ENCODE measurements around the gene HOXC6.

Gene HOXC6

DNA sequence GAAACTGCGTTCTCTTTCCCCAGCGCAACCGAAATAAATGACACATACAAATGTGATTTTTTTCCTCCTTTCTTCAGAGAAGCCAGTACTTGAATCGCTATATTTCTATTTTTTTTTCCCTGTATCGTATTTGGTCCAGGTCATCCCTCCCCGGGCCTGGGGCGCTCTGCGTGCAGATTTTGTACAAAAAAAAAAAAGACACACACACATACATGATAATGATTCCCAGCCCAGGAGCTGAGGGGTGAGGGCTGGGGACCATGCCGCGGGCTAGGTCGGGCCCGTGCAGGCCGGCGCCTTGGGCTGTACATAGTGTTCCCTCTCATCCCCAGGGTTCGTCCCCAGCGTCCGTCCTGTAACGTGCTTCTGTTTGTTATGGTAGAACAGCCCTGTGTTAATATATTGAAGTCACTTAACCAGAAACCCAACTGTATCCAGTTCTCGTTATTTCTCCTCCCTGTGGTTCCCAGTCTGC, 25.3 kb upstream of the HOXC6 start:
- DNase-seq, result no peak

DNA sequence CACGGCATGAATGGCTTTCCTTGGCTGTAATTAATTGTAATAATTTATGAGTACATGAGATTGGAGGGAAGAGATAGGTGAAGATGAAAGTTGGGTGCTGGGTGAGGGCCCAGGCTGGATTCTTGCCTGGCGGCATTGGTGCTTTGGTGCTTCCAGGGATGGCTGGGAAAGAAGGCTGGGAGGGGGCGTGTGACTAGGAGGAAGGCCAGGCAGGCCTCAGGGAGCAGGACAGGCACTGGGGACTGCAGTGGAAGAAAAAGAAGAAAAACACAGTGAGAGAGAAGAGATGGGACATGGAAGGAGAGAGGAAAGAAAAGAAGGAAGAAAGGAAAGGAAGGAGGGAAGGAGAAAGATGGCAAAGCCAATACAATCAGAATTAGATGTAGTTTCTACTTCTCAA, 24.6 kb upstream of the HOXC6 start:
- DNase-seq, result no peak

DNA sequence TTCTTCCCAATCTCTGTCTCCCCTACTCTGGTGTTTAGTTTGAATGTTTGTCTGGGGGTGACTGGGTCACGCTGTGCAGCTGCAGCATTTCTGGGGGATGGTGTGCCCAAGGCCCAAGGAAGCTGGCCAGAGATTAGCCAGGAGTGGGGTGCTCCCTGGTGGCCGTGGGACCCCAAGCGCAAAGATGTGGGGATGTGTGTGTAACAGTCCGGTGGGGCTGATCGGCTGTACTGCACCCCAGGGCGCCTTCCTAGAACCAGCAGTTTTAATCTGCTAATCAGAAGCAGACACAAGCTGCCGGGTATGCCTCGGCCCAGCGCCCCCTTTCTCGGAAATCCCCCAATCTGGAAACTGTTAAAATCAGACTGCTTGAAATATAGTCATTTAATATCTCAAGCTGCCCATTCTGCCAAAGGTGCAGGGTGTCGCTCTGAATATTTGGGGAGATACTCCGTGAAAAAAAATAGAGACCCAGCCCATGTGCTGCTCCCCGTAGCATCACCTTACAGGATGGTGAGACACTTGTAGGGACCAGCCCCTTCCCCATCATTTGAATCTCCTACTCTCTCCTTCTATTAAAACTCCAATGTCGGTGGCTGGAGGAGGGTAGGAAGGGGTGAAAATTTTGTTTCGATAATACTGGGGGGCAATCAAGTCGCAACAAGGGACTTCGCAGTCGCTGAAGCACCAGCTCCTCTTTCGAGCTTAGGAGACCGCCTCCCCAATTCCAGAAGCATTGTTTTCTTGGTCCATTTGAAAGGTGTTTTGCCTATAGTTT, 24.0 kb upstream of the HOXC6 start:
- no peak for DNase-seq

DNA sequence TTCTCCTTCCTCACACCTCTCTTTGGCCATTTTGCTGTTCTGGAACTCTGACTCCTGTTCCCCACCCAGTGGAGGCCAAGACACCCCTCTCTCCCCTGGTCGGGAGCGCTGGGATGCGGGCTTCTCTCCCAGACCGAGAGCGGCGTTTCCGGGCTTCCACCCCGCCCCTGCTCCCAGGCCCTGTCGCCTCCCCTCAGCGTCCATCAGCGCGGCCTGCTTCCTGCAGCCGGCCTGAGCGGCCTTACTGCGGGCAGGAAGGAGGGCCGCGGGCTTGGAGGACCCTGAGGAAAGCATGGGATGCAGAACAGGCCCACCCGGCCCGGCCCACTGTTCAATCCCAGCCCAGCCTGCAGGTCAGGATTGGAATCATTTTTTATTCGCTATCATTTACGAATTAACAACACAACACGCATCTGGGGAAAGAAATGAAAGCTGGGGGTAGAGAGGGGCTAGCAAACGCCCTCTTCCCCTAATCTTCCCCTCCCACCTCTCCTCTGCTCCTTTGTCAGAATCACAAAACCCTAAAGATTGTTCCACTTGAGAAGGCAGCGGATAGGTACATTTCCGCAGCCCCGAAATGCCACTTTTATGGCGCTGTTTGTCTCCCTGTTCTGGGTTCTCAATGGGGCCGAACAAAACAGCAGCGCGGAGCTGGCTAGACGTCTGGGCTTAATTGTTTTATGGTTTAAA, 23.3 kb upstream of the HOXC6 start:
- no peak for DNase-seq

DNA sequence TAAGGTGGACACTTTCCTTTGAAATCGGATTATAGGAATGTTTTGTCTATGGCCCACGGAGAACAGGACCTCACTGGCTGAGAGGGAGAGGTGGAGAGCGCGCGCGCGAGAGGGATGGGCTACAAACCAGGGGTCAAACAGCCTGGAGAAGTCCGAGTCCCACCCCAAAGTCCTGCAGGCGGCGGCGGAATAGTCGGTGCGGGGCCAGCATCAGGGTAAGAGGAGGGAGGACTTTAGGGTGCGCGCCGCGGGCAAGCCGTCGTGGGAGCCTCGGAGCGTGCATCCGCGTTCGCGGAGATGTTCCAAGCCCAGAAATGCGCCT, 22.7 kb upstream of the HOXC6 start:
- no peak for DNase-seq

DNA sequence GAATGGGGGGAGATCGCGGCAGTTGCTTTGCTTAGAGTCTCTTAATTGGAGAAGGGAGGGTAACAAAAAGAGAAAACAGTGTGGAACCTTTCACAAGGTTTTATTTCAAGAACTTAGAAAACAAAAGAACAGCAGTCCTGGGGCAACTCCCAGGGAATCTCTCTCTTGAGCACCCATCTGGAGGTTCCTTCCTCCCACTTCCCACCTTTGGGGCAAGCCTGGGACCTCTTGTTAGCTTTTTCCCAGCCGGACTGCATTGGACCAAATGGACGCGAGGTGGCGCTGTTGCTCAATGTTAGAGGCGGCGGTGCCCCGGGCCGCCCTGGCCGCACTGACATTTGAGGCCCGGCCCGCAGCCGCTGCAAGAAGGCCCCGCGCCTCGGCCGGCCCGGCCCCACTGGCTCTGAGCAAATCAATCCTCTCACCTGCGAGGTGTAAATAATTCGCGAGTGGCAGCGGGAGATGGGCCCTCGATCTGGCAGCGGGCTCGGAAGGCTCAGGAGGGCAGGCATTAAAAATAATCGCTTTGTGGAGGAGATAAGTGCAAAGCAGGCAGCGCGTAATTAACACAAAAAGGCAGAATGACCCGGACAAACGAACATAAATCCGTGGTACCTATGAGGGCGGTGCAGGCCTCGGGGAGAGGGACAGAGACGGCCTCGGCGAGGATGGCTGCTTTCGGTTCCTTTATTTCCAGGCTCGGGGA, 22.2 kb upstream of the HOXC6 start:
- DNase-seq, result peak; percentile 81

DNA sequence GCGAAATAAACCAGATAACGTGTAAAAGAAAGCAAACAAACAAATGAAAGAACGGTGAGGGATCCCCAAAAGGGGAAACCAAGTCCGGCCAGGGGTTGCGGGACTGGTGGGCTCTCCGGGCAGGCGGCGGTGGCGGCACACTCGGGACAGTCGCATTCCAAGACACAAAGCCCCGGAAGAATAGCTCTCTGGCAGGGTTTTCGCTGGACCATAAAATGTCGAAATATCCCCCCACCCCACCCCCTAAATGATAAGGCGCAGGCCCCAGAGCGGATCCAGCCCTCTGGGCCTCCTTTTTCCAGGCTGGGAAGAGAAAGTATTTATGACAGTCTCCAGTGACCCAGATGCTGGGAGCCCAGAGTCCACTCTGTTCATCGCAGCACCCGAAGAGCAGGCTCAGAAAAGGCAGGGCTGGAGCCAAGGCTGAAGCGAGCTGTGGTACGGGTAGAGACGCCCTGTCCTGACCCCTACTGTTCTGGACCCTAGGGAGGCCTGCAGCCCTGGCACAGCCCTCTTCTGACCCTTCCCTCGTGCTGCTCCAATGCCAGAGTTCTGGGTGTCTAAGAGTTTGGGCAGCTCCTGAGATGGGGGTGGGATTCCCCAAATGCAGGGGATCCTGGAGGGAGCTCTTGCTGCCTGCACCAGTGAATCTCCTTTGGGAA, 21.6 kb upstream of the HOXC6 start:
- DNase-seq, result no peak

DNA sequence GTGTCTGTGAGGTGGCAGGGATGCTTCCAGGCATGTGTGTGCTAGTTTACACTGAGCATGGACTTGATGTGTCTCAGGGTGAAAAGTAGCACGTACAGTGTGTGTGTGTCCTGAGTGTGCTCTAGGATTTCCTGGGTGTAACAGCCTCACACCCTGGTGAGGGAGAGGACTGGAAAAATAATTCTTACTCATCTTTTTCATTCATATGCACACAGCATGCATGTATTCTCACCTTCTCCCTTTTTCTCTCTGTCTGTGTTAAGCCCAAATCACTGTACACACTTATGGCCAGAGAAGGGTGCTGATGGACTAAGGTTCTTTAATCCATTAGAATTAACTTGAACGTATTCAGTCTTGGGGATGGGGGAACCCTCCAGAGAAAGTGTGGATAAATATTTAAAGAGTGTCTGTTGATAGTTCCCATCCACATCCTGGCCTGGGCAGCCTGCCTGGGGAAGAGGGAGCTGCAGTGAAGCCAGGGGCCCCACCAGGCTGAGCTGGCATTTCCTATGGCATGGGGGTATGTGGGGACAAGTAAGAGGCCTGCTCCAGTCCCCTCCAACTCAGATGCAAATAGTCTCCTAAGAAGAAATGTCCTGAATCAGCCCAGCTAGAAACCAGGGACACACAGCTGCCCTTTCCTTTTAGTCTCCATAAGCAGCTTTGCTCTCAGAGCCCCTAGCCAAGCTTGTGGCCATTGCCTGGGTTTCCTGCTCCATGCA, 20.5 kb upstream of the HOXC6 start:
- no peak for DNase-seq

DNA sequence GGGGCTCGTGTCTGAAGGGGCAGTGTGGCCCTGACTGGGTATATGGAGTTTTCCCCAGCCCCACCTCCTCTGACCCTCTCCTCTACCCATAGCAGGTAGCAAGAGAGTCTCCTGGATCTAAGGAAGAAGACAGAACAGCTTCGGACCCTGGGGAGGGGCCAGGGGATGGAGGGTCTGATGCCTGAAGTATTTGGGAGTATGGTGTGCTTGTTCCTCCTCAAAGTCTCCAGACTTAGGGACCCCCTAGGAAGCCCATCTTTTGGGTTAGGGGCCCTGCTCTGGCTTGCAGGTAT, 20.0 kb upstream of the HOXC6 start:
- DNase-seq, result no peak

DNA sequence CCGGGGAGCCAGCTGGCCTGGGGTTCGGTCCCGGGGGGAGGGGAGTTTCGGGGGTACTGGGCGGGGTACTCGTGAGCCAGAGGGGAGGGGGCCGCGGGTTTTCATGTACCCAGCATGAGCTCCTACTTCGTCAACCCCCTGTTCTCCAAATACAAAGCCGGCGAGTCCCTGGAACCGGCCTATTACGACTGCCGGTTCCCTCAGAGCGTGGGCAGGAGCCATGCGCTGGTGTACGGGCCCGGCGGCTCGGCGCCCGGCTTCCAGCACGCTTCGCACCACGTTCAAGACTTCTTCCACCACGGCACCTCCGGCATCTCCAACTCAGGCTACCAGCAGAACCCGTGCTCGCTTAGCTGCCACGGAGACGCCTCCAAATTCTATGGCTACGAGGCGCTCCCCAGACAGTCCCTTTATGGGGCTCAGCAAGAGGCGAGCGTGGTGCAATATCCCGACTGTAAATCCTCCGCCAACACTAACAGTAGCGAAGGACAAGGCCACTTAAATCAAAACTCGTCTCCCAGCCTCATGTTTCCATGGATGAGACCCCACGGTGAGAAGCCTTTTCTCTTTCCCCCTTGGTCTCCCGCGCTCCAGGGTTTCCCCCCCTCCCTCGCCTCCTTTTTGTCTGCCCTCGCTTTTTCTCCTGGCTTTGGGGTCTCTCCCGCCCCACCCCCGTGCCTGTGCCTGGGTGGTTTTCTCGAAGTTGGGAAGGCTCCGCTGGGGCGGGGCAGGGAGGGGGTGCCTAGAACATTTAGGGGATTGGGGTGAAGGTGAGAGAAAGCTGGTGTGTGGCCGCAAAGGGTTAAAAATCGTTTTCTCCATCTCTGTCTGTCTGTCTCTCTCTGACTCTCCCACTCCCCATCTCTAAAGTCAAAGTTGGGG, 18.8 kb upstream of the HOXC6 start:
- no peak for DNase-seq

DNA sequence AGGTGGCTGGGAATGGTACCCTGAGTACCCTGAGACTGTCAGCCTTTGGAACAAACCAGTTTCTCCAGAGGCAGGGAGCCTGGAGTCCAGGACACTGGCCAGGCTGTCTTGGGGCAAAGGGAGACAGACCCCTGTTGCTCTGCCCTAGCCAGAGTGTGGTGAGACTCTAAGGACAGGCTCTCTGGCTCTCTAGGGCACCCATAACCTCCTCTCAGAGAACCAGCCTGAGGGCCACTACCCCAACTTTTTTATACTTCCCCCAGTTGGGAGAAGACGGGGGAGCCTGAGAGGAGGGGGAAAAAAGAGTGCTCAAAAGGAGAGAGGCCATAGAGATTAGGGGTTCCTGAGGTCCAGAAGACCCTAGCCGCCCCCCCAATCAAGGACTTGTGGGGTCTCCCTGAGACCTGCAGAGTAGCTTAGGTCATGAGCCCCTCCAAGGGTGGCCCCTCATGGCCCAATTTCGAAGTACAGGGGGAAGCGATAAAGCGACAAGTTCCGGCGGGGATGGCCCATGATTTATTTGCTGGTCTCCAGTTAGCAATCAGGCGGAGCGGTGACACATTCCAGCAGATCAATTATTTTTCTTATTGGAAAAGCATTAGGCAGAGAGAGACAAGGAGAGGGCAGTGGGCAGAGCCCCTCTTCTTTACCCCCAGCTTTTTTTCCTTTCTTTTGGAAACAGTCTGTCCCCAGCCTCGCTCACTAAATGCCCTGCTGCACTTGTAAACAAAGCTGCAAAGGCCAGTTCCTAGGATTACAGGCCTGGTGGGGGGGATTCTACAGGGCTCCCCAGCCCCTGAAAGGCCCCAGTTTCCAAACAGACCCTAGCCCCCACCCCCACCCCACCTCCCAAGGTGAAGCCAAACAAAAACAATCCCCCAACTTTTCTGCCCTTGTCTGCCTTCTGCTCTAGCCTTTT, 17.9 kb upstream of the HOXC6 start:
- no peak for DNase-seq

DNA sequence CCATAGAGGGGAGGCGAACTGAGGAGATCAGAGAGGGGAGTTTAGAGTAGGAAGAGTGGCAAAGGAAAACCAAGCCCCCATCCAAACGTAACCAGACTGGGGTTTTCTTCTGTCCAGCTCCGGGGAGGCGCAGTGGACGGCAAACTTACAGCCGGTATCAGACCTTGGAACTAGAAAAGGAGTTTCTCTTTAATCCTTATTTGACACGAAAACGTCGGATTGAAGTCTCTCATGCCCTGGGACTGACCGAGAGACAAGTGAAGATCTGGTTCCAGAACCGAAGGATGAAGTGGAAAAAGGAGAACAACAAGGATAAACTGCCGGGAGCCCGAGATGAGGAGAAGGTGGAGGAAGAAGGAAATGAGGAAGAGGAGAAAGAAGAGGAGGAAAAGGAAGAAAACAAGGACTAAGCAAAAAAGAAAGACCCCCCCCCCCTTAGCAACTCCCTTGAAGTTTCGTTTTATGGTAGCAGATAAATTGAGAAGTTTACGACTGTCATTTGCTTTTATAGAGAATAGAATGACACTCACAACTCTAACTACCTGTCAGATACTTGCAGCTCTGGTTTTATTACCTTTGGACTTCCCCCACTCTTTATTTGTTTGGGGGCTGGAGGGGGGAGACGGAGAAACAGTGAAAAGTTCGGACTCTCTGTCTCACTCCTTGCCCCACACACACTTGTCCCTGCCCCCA, 17.1 kb upstream of the HOXC6 start:
- DNase-seq, result no peak

DNA sequence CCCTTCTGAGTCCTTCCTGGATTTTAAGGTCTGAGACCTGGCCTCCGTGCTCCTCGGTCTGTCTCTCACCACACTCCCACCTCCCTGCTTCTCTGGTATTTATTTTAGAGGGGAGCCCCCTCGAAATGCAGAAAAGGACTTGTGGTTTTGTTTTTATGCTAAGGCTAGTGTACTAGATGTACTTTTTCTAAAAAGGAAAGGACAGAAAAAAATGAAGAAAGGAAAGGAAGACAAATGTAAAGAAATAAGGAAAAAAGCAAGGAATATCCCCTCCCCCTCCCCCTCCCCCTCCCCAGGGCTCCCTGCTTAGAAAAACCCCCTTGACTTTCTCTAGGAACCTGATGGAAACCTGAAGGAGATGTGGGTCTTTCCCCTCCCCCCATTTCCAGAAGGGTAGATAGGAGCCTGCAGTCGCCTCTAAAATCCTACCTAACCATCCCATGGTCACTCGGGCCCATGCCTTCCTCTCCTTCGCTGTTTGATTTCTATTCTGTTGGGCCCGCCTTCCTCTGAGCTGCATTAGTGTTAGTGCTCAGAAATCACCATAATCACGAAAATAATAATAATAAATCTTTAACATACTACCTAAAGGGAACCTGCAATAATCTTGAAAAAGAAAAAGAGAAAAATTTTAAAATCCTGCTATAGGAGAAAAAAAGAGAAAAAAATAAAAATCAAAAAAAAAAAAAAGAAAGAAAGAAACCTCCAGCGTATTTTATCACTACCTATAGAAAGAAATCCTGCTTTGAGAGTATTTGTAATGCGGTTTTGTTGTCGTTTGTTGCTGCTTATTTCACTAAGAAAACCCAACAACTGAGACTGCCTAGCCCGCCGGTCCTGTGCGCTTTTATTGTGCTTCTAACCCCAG, 16.3 kb upstream of the HOXC6 start:
- no peak for DNase-seq

DNA sequence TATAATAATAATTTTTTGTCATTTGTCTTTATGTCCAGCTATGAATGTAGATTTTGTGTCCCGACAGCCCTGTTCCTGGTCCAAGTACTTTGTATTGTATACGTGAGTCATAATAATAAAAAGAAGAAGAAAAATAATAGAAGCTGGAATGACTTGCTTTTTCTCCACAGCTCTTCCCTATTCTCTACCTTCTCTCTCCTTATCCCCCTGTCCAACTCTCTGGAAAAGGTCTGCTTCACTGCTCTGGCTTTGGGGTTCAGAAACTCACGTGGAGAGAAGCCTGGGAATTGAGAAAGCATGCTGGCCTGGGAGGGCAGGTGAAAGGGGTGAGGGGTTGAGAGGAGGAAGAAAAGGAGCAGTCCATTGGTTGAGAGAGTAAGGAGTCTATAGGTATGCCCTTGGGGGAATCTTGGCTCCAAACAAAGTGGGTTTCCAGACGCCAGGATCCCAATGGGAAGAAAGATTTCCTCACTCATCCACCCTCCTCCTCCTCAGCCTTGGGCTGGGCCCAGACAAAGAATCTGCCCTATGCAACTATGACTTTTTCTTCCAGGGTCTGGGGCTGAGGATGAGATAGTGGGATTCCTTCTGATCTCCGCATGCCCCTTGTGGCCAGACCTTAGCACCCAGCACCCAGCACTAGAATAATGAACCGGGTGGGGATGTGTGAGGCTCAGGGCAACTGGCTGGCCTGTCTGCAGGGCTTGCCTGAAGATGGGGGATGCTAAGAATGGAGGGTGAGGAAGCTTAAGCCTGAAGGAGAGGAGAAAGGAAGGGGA, 15.4 kb upstream of the HOXC6 start:
- no peak for DNase-seq

DNA sequence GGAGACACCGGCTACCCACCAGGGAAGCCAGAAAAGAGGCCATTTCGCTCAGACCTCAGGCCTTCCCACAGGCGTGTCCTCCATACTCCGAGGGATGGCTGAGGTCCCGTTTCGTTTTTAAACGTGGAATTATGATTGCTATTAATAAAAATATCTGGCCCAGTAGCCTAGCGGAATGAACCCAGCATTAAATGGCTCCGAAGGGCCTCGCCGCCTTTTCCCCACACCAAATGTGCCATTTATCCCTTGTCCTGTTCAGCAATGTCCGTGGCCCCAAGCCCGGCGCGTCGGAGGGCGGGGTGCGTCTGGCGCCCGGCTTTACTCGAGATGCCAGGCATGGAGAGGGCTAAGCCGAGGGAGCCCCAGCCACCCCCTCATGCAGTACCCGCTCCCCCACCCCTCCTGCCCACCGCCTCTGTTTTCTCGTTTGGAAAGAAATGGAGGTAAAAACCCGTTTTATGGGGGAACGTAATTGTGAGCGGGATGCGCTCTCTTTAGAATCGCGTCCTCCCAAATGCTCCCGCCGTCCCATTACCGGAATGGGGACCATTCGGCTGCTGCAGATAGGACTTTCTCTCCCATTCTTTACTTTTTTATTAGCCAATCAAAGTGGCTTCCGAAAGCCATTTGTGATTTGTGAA, 13.7 kb upstream of the HOXC6 start:
- no peak for DNase-seq

DNA sequence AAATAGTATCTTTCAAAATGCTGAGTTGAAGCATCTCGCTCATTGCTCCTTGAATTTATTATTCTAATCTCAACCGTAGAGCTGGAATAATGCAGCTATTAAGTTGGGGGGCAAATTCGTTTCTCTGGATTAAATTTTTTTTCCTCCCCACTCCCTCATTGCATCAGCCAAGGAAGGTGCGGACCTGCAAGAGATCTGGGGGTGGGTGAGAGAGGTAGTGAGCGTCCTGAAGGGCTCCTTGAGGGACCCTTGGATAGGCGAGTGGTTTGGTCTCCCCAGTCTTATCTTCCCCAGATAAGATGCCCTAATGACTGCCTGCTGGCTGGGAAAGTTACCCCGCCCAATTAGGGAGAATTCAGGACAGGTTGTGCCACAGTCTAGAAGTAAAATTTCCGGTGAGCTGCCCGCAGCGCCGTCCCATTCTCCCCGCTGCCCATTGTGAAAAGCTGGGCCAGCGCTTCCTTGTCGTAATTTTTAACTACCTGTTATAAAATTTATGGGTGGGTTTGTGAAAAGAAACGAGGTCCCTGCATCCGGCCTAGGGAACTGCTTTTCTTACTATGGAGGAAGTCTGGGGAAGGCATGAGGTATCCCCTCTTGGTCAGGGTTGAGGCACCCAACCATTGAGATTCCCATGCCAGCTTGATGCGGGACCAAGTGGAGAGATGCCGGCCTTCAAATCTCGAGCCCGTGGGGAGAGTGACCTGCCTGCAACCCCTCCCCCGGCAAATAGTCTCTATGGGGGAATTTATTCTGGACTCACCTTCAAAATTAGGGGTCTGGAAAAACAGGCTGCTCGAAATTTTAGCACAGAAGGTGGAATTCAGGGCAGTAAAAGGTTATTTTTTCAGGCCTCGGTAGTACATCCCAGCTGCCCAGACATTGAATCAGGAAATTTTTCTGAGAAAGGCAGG, 13.0 kb upstream of the HOXC6 start:
- DNase-seq, result no peak

DNA sequence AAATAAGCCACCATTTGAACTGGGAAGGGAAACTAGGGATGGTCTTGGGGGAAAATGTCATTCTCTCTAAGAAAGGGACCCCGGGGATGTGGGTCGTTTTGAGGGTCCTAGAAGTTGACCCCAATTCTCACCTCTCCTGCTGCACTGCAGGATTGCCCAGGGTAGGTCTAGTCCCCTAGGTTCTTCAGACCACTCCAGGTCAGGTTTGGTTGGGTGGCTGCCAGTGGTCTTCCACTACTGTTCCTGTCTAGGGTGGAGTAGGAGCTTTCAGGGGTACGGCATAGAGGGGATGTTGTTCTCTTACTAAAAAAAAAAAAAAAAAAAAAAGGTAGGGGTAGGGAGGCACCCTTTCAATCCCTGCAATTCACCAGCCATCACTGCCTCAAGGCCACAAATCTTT, 12.2 kb upstream of the HOXC6 start:
- no peak for DNase-seq

Data from NCI-H1092 (cell line).